GM18520 (cell line): Measurements from ENCODE around the gene MRGPRX2.

Experiments
- ATAC-seq: cut with Tn5 transposase; IDR thresholded peaks from one replicate; pipeline ENCODE4 v1.9.1; 2021; ENCODE audit not compliant: unreplicated experiment

Gene MRGPRX2

GRCh38 chr11:19060629-19061028 lies at the start of gene MRGPRX2:
Gene MRGPRX2, minus strand, starts transcription at chr11:19060717. Its CDS starts 4,315 bp downstream, at chr11:19056402.
- ATAC-seq, result no peak

- no peak for ATAC-seq
Measured at GRCh38 chr11:19110295-19110694, 49.8 kb upstream of the MRGPRX2 start.

GRCh38 chr11:19107125-19107524 lies 46.6 kb upstream of the MRGPRX2 start:
- ATAC-seq, result no peak

GRCh38 chr11:19105011-19105410 lies 44.5 kb upstream of the MRGPRX2 start:
- no peak for ATAC-seq

GRCh38 chr11:19102521-19102900 lies 42.0 kb upstream of the MRGPRX2 start:
- ATAC-seq, result no peak

GRCh38 chr11:19101796-19102520 lies 41.4 kb upstream of the MRGPRX2 start:
- no peak for ATAC-seq

GRCh38 chr11:19100885-19101284 lies 40.4 kb upstream of the MRGPRX2 start:
- no peak for ATAC-seq

- ATAC-seq, result no peak
Measured at GRCh38 chr11:19099093-19099492, 38.6 kb upstream of the MRGPRX2 start.

- no peak for ATAC-seq
Measured at GRCh38 chr11:19094859-19095258, 34.3 kb upstream of the MRGPRX2 start.

GRCh38 chr11:19093976-19094375 lies 33.5 kb upstream of the MRGPRX2 start:
- ATAC-seq, result no peak

GRCh38 chr11:19092850-19093249 lies 32.3 kb upstream of the MRGPRX2 start:
- no peak for ATAC-seq

- ATAC-seq, result no peak
Measured at GRCh38 chr11:19092342-19092741, 31.8 kb upstream of the MRGPRX2 start.

GRCh38 chr11:19091366-19091765 lies 30.8 kb upstream of the MRGPRX2 start:
- no peak for ATAC-seq

- ATAC-seq, result no peak
Measured at GRCh38 chr11:19089421-19089820, 28.9 kb upstream of the MRGPRX2 start.

GRCh38 chr11:19088791-19089190 lies 28.3 kb upstream of the MRGPRX2 start:
- no peak for ATAC-seq

GRCh38 chr11:19087658-19088057 lies 27.1 kb upstream of the MRGPRX2 start:
- no peak for ATAC-seq

GRCh38 chr11:19084661-19085315 lies 24.3 kb upstream of the MRGPRX2 start:
- no peak for ATAC-seq

GRCh38 chr11:19083166-19083565 lies 22.6 kb upstream of the MRGPRX2 start:
- no peak for ATAC-seq

GRCh38 chr11:19080579-19080993 lies 20.1 kb upstream of the MRGPRX2 start:
- ATAC-seq, result no peak

- ATAC-seq, result no peak
Measured at GRCh38 chr11:19079643-19080440, 19.3 kb upstream of the MRGPRX2 start.

- ATAC-seq, result no peak
Measured at GRCh38 chr11:19077965-19078364, 17.4 kb upstream of the MRGPRX2 start.
